Dermis microvascular lymphatic vessel endothelial cell (primary cell): ENCODE data around the gene KRT15. TPM values are rescaled to one million over a fixed set of nuclear protein-coding genes. Genes with fewer than 3 reads are reported as not detected.
"Not testable (repeated sequence)": the region's sequence is repeated elsewhere in the genome, so short reads cannot be mapped to it uniquely, and the experiment has no call there.

Source experiments
- DNase-seq, 2 donors: peaks; one replicate each; pipeline versions ENCODE4 v3.0.0 to v3.0.0-alpha.2; 2010; ENCODE audit warnings: low read depth in 2 of 2
- total RNA-seq: library from RNA; depleted of rRNA; stranded (reverse); fragments of >200 nt; gene quantifications from 2 replicates; pipeline ENCODE4 v1.2.1, GENCODE V29; 2014

KRT15 gene
- total RNA-seq, 1 donor from 2014 or later = 1.2 TPM

DNA sequence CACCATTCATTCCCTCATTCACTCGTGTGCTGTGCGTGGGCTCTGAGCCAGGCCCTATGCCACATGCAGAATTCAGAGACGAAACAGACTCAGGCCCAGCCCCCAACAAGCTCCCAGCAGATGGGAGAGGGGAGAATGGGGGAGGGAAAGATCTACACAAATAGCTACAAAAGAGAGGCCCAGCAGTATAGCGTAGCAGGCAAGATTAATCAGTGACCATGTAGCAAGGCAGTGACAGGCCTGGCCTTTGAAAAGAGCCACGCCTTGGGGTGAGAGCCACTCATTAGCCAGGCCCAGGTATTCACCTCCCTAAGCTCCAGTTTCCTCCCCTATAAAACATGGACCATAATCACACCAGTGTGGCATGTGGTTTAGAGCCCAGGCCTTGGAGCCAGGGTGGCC lies 25.8 kb upstream of the KRT15 start:
- DNase-seq = no peak

DNA sequence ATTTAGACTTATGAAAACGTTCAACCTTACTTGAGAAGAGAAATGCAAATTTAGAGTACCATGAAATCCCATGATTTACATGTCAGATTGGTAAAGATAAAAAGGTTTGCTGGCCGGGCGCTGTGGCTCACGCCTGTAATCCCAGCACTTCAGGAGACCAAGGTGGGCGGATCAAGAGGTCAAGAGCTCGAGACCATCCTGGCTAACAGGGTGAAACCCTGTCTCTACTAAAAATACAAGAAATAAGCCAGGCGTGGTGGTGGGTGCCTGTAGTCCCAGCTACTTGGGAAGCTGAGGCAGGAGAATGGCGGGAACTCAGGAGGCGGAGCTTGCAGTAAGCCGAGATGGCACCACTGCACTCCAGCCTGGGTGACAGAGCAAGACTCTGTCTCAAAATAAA lies 24.1 kb upstream of the KRT15 start:
- DNase-seq = not testable (repeated sequence)

DNA sequence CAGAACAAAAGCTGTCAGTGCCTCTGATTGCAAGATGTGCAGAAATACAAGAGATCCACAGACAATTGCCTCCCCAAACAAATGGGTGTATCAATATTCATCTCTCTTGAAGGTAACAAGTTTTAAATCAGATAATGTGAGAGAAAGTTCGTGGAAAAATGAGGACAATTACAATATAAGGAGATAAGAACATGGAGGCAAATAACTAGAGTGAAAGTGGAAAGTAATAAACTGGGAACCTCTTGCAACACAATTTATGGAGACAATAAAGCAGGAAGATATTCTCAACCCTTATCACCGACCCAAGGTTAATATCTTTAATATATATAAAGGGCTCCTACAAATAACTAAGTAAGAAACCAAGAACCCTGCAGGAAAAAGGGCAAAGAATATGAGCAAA lies 23.7 kb upstream of the KRT15 start:
- no peak for DNase-seq

DNA sequence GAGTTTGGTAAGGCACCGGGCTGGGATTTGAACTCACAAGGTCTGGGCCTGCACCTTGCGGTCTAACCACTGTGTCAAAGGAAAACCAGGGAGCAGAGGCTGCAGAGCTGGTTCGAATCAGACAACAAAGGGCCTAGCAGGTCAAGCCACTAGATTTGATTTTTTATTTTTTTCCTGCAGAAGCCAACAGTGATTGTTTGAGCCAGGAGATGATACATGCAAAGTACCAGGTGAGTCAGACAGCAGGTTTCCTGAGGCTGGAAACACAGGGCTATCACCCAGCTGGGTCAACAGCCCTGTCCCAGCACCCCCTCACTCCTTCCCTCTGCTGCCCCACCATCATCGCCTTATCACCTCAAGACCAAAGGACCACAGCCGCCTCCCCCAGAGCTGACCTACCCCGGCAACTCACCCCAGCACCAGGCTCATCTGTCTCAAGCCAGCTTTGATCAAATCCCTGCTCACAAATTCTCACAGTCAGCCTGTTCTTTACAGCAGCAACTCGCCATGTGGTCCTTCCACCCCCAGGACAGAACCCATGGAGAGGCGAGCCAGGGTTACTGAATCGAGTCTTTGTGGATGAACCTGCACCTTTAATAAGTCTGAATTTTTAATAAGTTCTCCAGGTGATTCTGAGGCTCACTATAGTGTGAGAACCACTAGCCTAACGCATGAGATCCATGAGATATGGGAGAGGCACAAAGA lies 22.4 kb upstream of the KRT15 start:
- DNase-seq = peak in 1 of 2 donors; percentile 57

DNA sequence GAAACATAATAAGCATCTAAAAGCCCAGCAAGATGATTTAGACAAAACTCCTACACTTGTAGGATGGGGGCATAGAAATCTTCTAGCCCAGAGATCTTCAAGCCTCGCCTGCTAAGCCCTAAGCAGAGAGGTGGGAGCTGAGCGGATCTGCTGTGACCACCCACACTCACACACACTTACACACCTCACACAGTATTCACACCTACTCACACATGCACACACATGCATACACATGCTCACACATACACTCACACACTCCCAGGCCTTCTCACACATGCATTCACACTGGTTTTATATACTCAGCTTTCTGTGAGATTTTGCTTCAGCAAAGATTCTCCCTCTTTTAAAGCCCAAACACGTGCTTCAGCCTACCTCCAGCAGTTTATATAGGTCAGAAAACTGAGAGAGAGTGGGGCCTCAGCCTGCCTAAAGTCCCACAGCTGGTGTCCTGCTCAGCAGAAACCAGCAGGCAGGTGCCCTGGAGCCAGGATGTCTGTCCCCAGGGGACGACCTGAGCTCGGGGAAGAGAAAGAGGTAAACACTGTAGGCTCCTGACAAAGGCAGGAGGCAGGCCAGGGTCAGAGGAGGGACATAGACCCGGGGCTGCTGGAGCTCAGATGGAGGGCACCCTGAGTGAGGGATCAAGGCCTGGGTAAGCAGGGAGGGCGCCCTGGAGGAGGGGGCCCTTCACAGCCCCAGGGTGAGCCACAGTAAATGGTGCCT lies 21.4 kb upstream of the KRT15 start:
- DNase-seq = no peak

DNA sequence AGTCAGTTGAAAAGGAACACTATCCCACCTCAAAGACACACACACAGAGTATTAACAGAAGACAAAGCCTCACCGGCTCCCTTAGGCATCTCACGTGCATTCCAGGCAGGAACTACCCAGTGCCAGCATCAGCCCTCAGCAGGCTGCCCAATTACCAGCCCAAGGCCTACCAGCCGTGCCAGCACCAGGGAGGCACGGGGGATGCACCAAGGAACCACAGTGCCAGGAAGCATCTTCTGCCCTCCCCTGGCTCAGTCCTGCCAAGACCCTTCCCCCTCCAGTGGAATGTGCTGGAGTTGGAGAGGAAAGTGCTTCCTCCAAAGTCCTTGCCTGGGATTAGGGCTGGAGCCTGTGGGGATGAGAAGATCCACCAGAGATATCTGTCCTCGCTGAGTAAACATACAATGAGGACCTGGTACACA lies 20.4 kb upstream of the KRT15 start:
- no peak for DNase-seq

DNA sequence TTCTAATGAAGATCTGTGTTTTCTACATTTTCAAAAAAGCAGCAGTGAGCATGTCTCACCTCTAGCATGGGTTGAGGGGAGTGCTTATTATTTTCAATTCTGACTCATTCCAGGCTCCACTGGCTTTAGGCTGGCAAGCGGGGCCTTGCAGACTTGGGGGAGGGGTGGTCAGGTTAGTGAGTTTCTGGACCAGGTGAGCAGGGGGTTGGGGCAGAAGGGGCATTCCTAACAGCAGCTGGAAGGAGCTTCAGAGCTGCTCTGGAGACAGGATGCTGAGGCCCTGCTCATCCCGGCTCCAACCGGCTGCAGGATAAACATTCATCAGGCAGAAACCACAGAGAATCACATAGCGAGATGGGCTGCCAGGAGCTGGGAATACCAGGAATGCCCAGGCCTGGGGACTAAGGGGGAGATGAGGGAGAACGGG lies 19.9 kb upstream of the KRT15 start:
- DNase-seq = no peak

DNA sequence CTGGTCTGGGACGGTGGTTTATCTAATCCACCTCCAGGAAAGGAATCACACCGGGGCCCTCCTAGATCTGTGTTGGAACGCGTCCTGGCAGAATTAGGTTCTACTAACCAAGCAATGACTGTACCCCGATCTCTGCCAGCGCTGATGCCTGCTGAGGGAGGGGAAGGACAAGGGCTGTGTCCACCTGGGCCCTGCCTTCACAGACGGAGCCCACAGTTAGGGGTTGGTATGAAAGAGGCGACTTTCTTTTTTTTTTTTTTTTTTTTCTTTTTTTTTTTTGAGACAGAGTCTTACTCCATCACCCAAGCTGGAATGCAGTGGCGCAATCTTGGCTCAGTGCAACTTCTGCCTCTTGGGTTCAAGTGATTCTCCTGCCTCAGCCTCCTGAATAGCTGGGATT lies 19.3 kb upstream of the KRT15 start:
- DNase-seq = no peak

DNA sequence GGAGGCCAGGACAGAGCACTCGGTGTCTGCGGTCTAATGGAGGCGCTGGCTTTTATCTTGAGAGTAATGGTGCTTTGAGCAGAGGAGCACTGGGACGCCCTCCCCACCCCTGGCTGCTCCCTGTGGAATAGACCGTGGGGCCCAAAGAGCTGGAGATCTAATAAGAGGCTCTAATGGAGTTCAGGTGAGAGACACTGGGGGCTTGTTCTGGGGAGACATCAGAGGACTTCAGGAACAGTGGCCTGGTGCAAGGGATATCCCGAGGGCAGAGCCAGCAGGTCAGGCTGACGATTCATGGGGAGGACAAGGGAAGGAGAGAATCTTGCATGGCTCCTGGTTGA lies 18.9 kb upstream of the KRT15 start:
- DNase-seq = no peak

DNA sequence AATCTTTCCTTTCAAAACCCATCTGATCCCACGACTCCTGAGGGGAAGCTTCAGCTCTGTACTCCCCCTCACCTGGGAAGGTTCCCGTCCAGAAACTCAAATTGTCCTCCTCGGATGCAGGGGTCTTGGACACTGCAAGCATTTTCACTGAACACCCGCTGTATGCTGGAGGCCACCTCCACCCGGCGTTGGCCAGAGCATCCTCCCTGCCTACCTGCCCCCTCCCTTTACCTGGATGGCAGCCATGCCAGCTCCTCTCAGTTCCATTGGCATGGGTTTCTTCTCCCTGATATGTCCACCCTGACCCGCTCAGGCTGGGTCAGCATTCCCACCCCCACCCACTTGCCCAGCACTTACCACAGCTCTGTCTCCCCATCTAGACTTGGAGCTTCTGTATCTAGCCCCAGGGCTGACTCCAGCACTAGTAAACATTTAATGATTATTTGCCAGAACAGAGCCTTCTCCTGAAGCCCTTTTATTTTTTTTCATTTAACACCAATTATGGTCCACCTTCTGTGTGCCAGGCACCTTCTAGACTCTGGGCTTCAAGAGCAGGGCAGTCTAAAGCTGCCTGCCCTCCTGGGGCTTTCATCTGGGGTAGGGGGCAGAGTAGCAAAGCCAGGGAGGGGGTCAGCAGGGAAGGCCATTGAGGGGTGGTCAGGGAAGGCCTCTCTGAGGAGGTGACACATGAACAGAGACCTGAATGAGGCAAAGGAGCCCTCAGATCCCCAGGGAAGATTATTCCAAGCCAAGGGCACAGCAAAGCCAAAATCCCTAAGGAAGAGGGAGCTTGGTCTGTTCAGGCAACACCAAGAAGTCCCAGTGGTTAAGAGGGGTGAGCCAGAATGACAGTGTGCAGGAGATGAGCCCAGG lies 18.3 kb upstream of the KRT15 start:
- DNase-seq = no peak

DNA sequence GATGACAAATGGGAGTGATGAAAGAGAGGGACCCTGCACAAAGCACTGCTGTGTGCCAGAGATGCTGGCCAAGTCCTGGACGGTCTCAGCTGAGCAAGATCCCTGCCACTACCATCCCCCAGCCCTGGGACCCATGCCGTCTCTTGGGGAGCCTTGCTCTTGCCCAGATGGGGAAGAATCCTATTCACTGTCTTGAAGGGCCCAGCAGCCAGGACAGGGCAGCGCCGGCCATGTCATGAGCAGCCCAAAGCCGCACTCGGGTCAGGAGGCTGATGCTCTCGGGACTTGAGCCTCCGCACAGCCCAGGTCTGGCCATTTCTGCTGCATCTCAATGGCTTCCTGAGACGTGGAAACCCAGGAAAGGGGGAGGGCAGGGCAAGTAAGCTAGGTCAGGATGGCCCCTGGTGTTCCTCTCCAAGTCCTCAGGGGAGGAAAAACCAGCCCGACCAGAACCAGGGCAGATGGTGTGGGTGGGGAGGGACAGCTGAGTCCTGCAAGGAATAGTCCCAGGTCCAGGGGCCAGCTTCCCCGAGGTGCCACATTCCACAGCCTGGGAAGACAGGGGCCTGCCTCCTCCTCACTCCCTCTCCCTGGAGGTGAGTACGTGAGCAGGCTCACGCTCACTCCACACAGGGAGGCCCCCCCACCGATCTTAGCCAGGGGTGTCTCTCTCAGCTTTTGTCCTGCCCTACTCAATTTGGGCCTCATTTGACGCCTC lies 17.2 kb upstream of the KRT15 start:
- DNase-seq = no peak

DNA sequence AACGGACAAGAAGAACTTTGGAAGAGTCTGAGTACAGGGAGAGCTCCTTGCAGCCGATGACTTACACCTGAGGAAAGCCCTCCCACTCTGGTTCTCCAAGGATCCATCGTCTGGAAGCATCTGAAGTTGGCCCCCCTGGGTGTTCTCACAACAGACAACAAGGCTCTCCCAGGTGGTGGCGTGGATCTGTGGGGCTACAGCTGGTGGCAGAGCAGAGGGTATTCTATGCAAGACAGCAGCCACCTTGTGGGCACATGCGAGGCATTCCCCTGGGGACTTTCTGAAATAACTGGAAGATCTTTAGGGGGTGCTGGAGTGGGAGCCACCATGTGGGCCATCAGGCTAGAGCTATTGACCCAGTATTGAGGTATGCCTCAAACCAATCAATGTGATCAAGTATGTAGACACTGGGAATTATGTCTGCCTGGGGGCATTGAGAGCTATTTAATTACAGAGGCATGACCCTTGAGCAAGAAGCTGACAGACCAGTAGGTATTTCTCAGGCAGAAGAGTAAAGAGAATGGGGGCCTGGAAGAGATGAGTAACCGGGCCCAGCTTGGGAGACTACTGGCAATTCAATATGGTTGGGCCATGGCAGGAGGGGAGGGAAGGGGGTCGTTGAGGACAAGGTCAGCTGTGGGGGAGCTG lies 16.3 kb upstream of the KRT15 start:
- no peak for DNase-seq

DNA sequence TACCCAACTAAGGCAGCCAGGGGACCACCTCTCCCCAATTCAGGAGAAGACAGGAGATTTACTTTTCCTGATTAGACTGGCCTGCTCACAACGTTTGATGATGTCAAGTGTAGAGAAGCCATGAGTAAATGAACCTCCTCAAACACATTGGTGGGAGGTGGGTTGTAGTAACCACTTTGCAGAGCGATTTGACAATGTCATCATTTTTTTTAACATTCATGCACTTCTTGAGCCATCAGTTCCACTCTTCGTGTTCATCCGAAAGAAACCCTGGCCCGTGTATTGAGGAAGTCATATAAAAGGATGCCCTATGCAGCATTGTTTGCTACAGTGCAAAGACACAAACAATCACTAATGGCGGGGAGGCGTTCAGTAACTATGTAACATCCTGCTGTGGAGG lies 14.9 kb upstream of the KRT15 start:
- no peak for DNase-seq

DNA sequence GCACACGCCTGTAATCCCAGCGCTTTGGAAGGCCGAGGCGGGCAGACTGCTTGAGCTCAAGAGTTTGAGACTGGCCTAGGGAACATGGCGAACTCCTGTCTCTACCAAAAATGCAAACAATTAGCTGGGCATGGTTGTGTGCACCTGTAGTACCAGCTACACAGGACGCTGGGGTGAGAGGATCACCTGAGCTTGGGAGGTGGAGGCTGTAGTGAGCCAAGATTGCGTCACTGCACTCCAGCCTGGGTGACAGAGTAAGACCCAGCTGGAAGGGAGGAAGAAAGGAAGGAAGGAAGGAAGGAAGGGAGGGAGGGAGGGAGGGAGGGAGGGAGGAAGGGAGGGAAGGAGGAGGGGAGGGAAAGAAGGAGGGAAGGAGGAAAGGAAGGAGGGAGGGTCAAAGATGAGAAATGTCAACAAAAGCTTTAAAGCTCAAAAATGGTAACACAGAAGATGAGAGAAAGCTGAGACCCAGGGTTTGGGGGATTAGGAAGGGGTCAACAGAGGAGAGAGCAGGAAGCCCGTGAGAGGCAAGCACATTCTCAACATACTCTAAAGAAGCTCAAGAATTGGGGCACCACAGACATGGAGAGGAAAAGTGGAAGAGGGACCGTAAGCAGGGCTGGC lies 14.4 kb upstream of the KRT15 start:
- DNase-seq = no peak

DNA sequence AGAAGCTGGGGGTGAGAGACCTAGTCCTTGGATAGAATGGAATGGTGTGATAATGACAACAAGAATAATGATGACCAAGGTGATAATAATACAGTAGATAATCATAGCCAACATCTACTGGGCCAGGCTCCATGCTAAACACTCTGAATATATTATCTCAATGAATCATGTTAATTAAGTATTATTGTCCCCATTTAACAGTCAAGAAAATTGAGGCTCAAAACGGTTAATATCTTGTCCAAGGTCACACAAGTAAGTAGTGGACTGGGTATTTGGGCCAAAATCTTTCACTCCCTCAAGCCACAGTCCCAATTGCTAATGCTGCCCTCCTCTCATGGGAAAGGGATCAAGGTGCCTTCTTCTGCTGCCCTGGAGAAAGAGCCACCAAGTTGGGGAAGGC lies 13.3 kb upstream of the KRT15 start:
- no peak for DNase-seq

DNA sequence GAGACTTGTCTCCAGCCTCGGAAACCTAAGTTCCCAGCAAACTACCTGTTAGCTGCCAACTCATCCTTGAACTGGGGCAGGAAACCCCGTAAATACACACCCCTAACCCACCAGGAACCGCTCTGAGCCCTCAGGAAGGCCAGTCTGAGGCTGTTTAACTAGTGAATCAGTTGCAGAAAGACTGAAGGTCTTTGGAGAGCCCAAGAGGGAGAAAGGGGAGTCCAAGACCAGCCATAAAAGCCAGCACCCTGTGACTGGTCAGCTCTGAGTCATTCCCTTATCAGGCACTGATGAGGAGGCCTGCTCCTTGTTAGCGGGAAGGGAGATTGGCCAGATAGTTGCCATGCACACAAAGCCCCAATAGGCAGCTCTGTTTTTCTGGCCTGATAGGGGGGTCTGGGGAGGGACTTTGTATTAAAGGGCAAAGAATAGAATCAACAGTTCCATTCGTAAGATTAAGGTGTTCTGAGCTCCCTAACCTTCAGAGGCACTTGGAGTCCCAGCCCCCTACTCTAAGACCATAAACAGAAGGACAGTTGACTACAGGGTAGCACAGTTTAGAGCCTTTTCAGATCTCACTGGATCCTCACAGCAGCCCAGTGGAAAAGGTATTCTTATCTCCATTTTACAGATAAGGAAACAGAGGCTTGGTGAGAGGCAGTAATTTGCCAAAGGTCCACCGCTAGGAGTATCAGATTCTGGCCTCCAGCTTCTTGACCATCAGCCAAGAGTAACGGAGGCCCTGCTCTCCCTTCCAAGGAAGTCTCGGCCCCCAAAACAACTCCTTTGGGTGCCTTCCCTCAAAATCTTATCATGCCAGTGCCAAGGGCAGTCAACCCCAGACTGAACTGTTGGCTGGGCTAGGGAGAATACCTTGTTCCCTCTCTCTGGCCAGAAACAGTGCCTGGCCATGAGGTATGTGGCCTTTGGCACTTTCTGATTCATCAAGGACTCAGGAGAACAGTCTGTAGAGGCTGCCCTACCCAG lies 11.7 kb upstream of the KRT15 start:
- peak in 1 of 2 donors; percentile 83 for DNase-seq

DNA sequence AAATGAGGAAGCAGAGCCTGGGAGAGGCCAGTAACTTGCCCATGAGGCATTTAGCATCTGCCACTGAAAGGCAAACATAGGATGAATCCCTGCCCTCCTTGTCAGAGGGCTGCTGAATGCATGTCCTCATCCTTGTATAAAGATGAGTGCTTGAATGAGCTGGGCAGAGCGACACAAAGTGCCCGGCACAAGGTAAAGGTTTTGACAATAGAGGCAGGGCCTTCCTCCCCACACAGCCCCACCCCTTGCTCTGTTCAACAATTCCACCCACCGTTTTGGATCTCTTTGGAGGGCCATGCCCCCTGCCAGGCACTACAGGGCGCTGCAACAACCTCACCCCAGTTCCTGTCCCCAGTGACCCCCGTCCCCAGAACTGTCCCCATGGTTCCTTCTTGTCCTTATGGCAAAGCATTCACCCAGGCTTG lies 10.8 kb upstream of the KRT15 start:
- DNase-seq = no peak

DNA sequence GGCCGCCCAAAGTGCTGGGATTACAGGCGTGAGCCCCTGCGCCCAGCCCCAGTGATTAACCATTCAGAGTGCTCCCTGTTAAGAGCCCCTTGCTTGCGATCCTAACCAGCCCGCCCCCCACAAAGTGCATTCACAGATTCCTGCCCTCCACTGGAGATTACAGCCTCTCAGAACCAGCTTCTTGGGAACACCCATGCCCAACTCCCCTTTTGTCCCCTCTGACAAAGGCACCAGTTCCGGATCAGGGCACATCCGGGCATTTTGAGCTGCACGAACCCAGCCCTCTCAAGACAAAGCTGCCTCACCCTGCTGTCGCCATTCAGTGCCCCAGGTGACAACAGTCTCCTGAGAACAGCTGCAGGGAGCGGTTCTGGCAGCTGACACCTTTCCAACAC lies 10.3 kb upstream of the KRT15 start:
- DNase-seq = no peak
